Measurements from ENCODE around the gene SECTM1. TPM values are rescaled to one million over a fixed set of nuclear protein-coding genes. Genes with fewer than 3 reads are reported as not detected.

SECTM1 gene
- total RNA-seq, 4 donors from 2014 or later: 3.3 to 9.5 (median 5.6) TPM

GRCh38 chr17:82295472-82295814, 38.1 kb downstream of the SECTM1 start:
- Histone ChIP-seq H3K27me3 (no peaks in the 10 kb centered on the region), H3K4me1 (peaks cover 40 to 41% of the 10 kb centered on the region in 2 donors), H3K27ac (peak overlapping the region in 2 of 4 donors; percentile 98), H3K9me3 (no peaks in the 10 kb centered on the region), H3K36me3 (no peaks in the 10 kb centered on the region), H3K4me3 (no peak overlapping the region)
- intact Hi-C loops (cut with DNase I; ENCODE audit: low total_unique reads) (loop anchor here (5.0 kb wide), 1 partner anchor 358 kb away; the partner anchor contains the start of gene PYCR1), in situ Hi-C loops (cut with MboI; ENCODE audit: low sequenced_read_pairs in 4 of 4) (no loop called here)
- TF ChIP-seq, protein P1, sequence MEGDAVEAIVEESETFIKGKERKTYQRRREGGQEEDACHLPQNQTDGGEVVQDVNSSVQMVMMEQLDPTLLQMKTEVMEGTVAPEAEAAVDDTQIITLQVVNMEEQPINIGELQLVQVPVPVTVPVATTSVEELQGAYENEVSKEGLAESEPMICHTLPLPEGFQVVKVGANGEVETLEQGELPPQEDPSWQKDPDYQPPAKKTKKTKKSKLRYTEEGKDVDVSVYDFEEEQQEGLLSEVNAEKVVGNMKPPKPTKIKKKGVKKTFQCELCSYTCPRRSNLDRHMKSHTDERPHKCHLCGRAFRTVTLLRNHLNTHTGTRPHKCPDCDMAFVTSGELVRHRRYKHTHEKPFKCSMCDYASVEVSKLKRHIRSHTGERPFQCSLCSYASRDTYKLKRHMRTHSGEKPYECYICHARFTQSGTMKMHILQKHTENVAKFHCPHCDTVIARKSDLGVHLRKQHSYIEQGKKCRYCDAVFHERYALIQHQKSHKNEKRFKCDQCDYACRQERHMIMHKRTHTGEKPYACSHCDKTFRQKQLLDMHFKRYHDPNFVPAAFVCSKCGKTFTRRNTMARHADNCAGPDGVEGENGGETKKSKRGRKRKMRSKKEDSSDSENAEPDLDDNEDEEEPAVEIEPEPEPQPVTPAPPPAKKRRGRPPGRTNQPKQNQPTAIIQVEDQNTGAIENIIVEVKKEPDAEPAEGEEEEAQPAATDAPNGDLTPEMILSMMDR (IDR thresholded peaks at IDR 0.05 in 4 of 5, conservative IDR thresholded peaks at IDR 0.05 in 1 of 5): no peak
- TF ChIP-seq POLR2A (IDR thresholded peaks at IDR 0.05): no peak
- DNase-seq (no peak), ATAC-seq (no peak)

- peak overlapping the region; percentile 47 to 78 (median 52) for H3K4me3 ChIP-seq
- no peaks in the 10 kb centered on the region for H3K27me3 ChIP-seq
- TF ChIP-seq POLR2A (IDR thresholded peaks at IDR 0.05): peak; percentile 25 to 32
- TF ChIP-seq, protein P1 (IDR thresholded peaks at IDR 0.05 in 4 of 5, conservative IDR thresholded peaks at IDR 0.05 in 1 of 5): no peak
- peak in 1 of 2 donors; percentile 7 for ATAC-seq
- H3K4me1 ChIP-seq: peaks cover 40 to 47% of the 10 kb centered on the region in 2 donors
- no peaks in the 10 kb centered on the region for H3K36me3 ChIP-seq
- peak overlapping the region; percentile 90 to 99 (median 98) for H3K27ac ChIP-seq
- in situ Hi-C loops (cut with MboI; ENCODE audit: low sequenced_read_pairs in 4 of 4) (no loop called here), intact Hi-C loops (cut with DNase I; ENCODE audit: low total_unique reads) (no loop called here)
- no peak for DNase-seq
- no peaks in the 10 kb centered on the region for H3K9me3 ChIP-seq
Measured at GRCh38 chr17:82294064-82294773, 39.3 kb downstream of the SECTM1 start.

GRCh38 chr17:82292251-82293154, 41.1 kb downstream of the SECTM1 start:
- peak overlapping the region; percentile 78 to 97 (median 91) for H3K4me3 ChIP-seq
- intact Hi-C loops (cut with DNase I; ENCODE audit: low total_unique reads) (loop anchor here (1.0 kb wide), 2 partner anchors 19 to 50 kb away; partner anchors contain the start of gene CSNK1D), in situ Hi-C loops (cut with MboI; ENCODE audit: low sequenced_read_pairs in 4 of 4) (no loop called here)
- H3K4me1 ChIP-seq: peaks cover 44 to 48% of the 10 kb centered on the region in 2 donors
- H3K27me3 ChIP-seq: no peaks in the 10 kb centered on the region
- H3K9me3 ChIP-seq: no peaks in the 10 kb centered on the region
- no peaks in the 10 kb centered on the region for H3K36me3 ChIP-seq
- H3K27ac ChIP-seq: peak overlapping the region; percentile 98 to 99 (median 98)
- peak; percentile 99 to 100 for TF ChIP-seq POLR2A (IDR thresholded peaks at IDR 0.05)
- TF ChIP-seq, protein P1 (IDR thresholded peaks at IDR 0.05 in 4 of 5, conservative IDR thresholded peaks at IDR 0.05 in 1 of 5): peak in 1 of 5 experiments; percentile 14
- peak; percentile 98 to 99 for DNase-seq
- ATAC-seq: peak; percentile 81 to 87

GRCh38 chr17:82291582-82292250, 41.9 kb downstream of the SECTM1 start:
- no peak for ATAC-seq
- Histone ChIP-seq H3K27ac (peak overlapping the region; percentile 98 to 99 (median 98)), H3K4me3 (peak overlapping the region; percentile 78 to 97 (median 91)), H3K4me1 (peaks cover 41 to 43% of the 10 kb centered on the region in 2 donors), H3K9me3 (no peaks in the 10 kb centered on the region), H3K27me3 (no peaks in the 10 kb centered on the region), H3K36me3 (no peaks in the 10 kb centered on the region)
- no peak for DNase-seq
- in situ Hi-C loops (cut with MboI; ENCODE audit: low sequenced_read_pairs in 4 of 4) (no loop called here), intact Hi-C loops (cut with DNase I; ENCODE audit: low total_unique reads) (loop anchor here (1.0 kb wide), 2 partner anchors 18 to 49 kb away; partner anchors contain the start of gene CSNK1D)
- TF ChIP-seq POLR2A (IDR thresholded peaks at IDR 0.05): no peak
- TF ChIP-seq, protein P1 (IDR thresholded peaks at IDR 0.05 in 4 of 5, conservative IDR thresholded peaks at IDR 0.05 in 1 of 5): no peak

All from gastrocnemius medialis (tissue), 4 donors.